Dedifferentiated amniotic fluid mesenchymal stem cell (primary cell): ENCODE results near the gene ZSCAN30.

ENCODE experiments used
- DNase-seq: peaks from one replicate; pipeline ENCODE4 v3.0.0-alpha.2; 2016; ENCODE audit errors: extremely low spot score

Gene ZSCAN30

GRCh38 chr18:35290094-35290735, at the start of gene ZSCAN30:
Gene ZSCAN30, minus strand, starts transcription at chr18:35290229. Its CDS starts 25,877 bp downstream, at chr18:35264352.
- peak; percentile 94 for DNase-seq

- no peak for DNase-seq
These were observed 47.3 kb upstream of the ZSCAN30 start for GRCh38 chr18:35337286-35337685.

- DNase-seq: no peak
These were observed 45.8 kb upstream of the ZSCAN30 start for GRCh38 chr18:35335866-35336265.

DNA sequence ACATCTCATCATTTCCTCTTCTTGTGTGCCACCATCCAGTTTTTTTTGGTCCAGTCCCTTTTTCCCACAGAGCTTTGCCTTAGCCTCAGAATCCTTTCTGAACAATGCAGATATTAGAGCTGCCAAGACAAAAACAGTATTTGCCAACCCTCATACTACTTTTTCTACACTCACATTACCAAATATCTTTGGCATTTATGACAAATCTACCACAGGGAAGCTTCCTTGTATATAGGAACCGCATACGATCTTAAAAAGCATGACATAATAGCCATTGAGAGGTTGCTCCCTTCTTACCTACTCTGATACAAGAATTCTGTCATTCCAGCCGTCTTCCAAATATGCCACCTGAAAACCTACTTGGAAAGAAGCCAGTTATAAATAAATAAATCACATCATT, 44.8 kb upstream of the ZSCAN30 start:
- DNase-seq: peak; percentile 47

DNA sequence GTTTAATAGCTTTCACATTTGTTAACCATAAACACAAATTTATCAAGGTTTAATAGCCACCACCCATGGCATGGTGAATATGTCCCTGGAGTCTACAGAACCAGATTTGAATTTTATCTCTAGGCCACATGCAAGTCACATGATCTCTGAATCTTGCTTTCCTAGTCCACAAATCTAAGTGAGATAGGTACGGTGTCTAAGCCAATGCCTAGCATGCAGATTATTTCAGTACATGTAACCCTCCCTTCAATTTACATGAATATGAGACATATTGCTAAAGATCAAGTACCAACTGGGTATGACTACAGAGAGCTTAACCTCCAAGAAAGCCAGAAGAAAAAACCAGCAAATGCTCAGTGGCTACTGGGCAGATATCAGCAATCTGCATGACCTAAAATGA, 44.2 kb upstream of the ZSCAN30 start:
- DNase-seq: no peak

DNA sequence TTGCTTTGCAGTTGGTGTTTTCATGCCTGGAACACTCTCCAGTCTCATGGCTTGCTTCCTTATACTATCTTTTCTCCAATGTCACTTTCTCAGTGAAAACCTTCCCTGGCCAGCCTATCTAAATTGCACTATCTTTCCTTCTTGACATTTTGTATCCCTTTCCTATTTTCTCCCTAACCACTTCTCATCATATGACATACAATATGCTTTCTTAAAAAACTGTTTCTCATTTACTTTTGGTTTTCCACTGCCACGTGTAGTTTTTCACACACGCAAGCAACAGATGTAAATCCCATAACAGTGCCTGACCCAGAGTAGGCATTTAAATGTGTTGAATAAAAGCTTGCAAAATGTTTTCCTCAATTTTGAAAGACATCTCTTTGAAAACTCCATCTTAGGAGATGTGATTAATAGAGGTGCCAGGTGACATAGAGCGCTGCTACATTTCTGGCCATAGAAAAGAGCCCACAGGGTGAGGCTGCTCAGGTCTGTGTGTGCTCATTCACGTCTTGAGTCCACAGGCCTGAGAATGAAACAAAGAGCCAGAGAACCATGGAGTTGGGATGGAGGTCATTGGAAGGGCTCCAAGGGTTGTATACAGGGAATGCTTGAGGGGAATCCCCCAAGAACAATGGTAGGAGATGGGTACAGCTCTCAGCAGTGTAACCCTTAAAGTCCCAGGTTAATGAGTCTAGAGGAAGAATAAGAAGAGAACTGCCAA, 41.5 kb upstream of the ZSCAN30 start:
- DNase-seq: no peak

DNA sequence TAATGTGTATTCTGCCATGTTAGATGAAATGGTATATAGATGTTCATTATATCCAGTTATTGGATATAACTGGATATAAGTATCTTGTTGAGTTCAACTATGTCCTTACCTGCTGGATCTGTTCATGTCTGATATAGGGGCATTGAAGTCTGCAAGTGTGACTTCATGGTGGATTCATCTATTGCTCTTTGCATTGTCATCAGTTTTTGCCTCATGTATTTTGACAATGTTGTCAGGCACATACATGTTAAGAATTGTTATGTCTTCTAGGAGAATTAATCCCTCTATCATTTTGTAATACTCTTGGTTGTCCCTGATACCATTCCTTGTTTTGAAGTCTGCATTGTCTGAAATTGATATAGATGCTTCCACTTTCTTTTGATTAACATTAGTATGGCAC, 38.8 kb upstream of the ZSCAN30 start:
- no peak for DNase-seq

DNA sequence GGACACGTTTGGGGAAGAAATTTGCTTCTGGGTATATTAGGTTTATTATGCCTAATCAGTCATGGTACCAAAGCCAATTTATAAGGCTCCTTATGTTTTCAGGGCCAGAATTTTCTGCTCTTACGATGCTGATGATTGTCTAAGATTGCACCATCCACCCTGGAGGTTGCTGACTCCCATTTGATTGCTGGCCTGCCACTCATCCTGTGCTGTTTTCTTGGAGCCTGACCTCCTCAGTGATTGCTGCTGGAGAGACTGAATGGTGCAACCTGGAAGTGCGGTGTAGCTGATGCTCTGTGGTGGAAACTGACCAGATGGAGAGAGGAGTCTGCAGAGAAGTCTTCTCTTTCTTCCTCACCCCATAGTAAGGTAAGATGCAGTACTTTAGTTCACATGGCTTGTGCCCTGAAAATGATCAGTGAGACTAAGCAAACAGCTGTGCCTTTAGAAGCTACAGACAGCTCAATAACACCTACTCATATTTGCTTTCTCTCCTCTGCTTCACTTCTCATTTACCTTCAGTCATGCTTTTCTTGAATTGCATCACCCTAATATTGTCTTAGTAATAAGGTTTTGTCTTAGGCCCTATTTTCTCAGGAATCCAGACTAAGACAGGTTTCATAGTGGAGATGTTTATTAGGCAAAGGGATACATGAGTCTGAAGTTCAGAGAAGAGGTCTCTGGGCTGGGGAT, 36.8 kb upstream of the ZSCAN30 start:
- no peak for DNase-seq

- DNase-seq: no peak
These were observed 35.1 kb upstream of the ZSCAN30 start for GRCh38 chr18:35324926-35325655.

GRCh38 chr18:35322486-35323458, 32.7 kb upstream of the ZSCAN30 start:
- no peak for DNase-seq

DNA sequence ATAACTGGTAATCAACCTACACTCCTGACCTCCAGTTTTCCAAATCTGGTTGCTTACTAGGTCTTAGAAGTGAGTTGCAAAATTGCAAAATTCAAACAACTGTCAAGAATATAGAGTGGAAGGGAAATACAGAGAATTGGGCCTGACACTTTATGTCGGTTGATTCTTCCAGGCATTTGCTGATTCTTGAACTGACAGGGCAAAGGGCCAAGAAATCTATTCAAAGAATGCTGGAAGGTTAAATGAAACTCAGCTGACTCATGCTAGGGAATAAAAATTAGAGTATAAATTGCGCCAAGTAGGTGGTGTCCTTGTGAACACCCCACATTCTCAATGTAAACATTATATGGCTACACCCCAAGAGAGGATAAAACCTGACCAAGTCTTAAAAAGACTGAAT, 21.5 kb upstream of the ZSCAN30 start:
- no peak for DNase-seq

DNA sequence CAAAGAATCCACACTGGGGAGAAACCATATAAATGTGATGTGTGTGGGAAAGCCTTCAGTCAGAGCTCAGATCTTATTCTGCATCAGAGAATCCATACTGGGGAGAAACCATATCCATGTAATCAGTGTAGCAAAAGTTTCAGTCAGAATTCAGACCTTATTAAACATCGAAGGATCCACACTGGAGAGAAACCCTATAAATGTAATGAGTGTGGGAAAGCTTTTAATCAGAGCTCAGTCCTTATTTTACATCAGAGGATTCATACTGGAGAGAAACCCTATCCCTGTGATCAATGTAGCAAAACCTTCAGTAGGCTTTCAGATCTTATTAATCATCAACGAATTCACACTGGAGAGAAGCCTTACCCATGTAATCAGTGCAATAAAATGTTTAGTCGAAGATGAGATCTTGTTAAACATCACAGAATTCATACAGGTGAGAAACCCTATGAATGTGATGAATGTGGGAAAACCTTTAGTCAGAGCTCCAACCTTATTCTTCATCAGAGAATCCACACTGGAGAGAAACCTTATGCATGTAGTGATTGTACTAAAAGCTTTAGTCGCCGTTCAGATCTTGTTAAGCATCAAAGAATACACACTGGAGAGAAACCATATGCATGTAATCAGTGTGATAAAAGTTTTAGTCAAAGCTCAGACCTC, 16.7 kb upstream of the ZSCAN30 start:
- DNase-seq: no peak

GRCh38 chr18:35303610-35304009, 13.6 kb upstream of the ZSCAN30 start:
- no peak for DNase-seq

GRCh38 chr18:35296060-35296459, 6.0 kb upstream of the ZSCAN30 start:
- DNase-seq: no peak

DNA sequence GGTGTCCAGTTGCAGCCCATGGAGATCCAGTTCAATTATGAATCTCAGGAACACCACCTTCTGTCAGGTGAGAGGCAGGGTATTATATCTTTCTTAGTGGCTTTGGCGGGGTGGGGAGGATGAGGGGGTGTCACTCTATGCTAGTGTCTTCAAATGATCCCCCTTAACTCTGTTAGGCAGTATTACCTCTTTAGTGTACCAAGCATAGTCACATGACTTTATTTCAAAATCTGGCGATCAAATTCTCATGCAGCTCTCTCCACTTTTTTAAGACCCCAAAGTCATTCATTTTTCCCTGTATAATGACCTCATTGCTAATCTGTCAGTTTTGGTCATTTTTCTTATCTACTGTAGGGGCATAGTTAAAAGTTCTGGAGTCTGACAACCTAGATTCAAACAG, 1.1 kb upstream of the ZSCAN30 start:
- DNase-seq: no peak

DNA sequence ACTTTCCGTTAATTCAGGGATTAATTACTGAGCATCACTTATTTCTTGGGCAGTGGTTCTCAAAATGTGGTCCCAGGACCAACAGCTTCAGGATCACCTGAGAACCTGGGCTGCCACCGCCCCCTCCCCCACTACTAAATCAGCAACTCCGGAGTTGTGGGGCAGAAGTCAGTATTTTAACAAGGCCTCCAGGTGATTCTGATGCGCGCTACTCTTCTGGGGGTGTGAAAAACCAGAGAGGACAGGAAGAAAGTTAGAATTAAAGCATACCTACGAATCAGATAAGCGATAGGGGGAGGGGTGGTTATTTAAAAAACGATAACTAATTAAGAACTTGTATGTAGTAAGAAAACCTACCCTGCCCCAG, 319 bp downstream of the ZSCAN30 start:
- DNase-seq: no peak

DNA sequence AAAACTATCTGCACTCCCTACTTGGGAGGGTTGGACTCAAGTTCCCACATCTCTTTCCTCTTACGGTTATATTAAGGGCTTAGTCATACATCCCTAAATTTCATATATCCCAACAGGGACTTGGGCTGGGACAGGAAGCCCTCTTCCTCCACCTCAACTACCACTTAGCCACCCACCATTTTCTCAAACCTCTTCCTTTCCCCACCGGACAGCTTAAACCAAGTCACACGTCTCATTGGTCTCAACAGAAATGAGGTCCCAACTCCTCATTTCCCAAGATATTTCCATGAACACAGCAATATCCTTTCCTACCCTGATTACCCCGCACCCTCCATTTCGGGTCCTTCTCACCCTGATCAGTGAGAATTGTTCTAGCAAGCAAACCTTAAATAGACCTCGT, 736 bp downstream of the ZSCAN30 start:
- DNase-seq: no peak

GRCh38 chr18:35284841-35285240, 5.2 kb downstream of the ZSCAN30 start:
- no peak for DNase-seq

GRCh38 chr18:35283923-35284794, 5.9 kb downstream of the ZSCAN30 start:
- DNase-seq: no peak

- peak; percentile 87 for DNase-seq
These were observed 7.7 kb downstream of the ZSCAN30 start for GRCh38 chr18:35282353-35282752.
